ENCODE results near the gene ASCC3. TPM values are rescaled to one million over a fixed set of nuclear protein-coding genes. Genes with fewer than 3 reads are reported as not detected.

The ASCC3 gene
- polyA plus RNA-seq, 1 donor from 2014 or later: 30.3 TPM

GRCh38 chr6:100700009-100700408, 181.1 kb downstream of the ASCC3 start:
- H3K36me3 Mint-ChIP-seq: peaks cover 30% of the 10 kb centered on the region
- H3K9me3 Mint-ChIP-seq: peaks cover 10 to 22% (median 12%) of the 10 kb centered on the region in 3 donors
- H3K4me1 Mint-ChIP-seq: peaks cover 0 to 1% (median 0%) of the 10 kb centered on the region in 3 donors
- H3K4me3 Mint-ChIP-seq: no peak overlapping the region
- H3K27ac Mint-ChIP-seq: peak overlapping the region in 1 of 3 donors; percentile 14
- H3K27me3 Mint-ChIP-seq: no peaks in the 10 kb centered on the region

GRCh38 chr6:100695445-100695844, 185.7 kb downstream of the ASCC3 start:
- H3K4me1 Mint-ChIP-seq: no peaks in the 10 kb centered on the region
- H3K4me3 Mint-ChIP-seq: no peak overlapping the region
- no peaks in the 10 kb centered on the region for H3K27me3 Mint-ChIP-seq
- H3K27ac Mint-ChIP-seq: no peak overlapping the region
- peaks cover 16% of the 10 kb centered on the region for H3K36me3 Mint-ChIP-seq
- peaks cover 6 to 7% (median 7%) of the 10 kb centered on the region in 3 donors for H3K9me3 Mint-ChIP-seq

DNA sequence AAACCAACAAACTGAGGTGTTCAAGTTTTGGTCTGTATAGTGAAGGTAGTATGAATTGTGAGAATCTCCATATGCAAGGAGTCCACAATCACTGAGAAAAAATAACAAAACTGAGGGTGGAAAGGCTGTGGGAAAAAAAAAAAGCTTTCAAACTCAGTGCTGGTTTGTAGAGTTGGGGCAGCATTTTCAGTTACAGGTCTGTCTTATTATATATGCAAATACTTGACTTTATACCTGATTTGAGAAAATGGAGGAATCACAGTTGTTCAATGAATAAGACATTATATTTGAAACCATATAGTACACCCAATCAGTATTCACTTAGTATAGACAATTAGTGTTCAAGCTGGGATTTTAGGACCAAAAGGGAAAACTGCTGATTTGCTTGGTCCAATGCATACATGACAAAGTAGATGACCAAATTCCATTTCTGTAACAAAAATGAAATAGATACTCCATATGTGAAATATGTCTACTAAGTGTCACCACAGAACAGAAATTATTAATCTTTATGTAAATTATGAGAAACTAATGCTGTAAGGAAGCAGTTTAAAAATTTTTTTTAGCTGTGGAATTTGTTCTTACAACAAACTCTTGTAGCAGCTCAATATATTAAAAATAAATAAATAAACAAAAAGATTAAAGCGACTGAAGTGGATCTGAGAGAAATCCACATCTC, 187.7 kb downstream of the ASCC3 start:
- H3K27ac Mint-ChIP-seq: no peak overlapping the region
- peaks cover 8% of the 10 kb centered on the region for H3K36me3 Mint-ChIP-seq
- no peaks in the 10 kb centered on the region for H3K27me3 Mint-ChIP-seq
- H3K9me3 Mint-ChIP-seq: no peaks in the 10 kb centered on the region
- no peaks in the 10 kb centered on the region for H3K4me1 Mint-ChIP-seq
- H3K4me3 Mint-ChIP-seq: no peak overlapping the region

- no peaks in the 10 kb centered on the region for H3K9me3 Mint-ChIP-seq
- H3K27me3 Mint-ChIP-seq: no peaks in the 10 kb centered on the region
- no peak overlapping the region for H3K27ac Mint-ChIP-seq
- H3K4me1 Mint-ChIP-seq: no peaks in the 10 kb centered on the region
- no peak overlapping the region for H3K4me3 Mint-ChIP-seq
- H3K36me3 Mint-ChIP-seq: peaks cover 9% of the 10 kb centered on the region
These were observed 189.2 kb downstream of the ASCC3 start for GRCh38 chr6:100691972-100692371.

DNA sequence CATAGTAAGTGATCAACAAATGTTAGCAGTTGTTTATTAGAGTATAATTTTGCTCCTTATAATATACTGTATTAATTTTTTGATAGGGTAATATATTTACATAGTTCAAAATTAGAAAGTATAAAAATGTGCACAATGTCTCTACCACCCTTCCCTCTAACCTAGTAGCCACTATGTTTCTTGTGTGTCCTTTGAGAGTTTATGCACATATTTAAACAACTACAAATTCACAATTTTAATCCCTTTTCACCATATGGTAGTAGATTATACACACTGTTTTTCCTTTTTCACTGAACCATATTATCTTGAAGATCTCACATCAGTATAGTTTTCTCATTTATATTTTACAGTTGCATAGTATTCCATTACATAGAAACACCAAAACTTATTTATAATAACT, 194.9 kb downstream of the ASCC3 start:
- Mint-ChIP-seq H3K4me1 (no peaks in the 10 kb centered on the region), H3K27ac (no peak overlapping the region)

GRCh38 chr6:100685747-100686146, 195.4 kb downstream of the ASCC3 start:
- Mint-ChIP-seq H3K4me3 (no peak overlapping the region), H3K27me3 (no peaks in the 10 kb centered on the region), H3K27ac (no peak overlapping the region), H3K9me3 (no peaks in the 10 kb centered on the region), H3K4me1 (no peaks in the 10 kb centered on the region), H3K36me3 (peaks cover 10% of the 10 kb centered on the region)

More for the DNA sequence above, 194.9 kb downstream of the ASCC3 start:
- Mint-ChIP-seq H3K36me3 (peaks cover 10% of the 10 kb centered on the region), H3K4me3 (no peak overlapping the region), H3K27me3 (no peaks in the 10 kb centered on the region), H3K9me3 (no peaks in the 10 kb centered on the region)

DNA sequence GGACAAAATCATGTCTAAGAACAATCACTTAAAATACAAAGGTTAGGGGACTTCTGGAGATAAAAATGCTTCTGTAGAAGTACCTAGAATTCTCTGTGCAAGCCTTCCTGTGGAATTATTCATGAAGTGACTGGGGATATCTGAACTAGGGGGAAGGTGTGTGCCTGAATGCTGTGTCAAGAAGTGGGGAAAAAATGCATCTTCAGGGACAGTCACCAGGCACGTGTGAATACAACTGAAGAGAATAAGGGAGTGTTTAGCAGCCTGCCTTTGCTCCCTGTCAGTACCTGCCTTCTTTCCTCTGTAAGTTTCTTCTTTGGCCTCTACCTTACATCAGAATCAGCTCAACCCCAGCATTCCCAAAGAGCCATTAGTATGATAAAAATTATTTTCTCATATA, 201.0 kb downstream of the ASCC3 start:
- Mint-ChIP-seq H3K4me3 (no peak overlapping the region), H3K27me3 (no peaks in the 10 kb centered on the region), H3K9me3 (no peaks in the 10 kb centered on the region), H3K4me1 (no peaks in the 10 kb centered on the region), H3K27ac (no peak overlapping the region), H3K36me3 (peaks cover 5% of the 10 kb centered on the region)

- no peaks in the 10 kb centered on the region for H3K27me3 Mint-ChIP-seq
- H3K27ac Mint-ChIP-seq: no peak overlapping the region
- no peaks in the 10 kb centered on the region for H3K4me1 Mint-ChIP-seq
- H3K4me3 Mint-ChIP-seq: no peak overlapping the region
- no peaks in the 10 kb centered on the region for H3K9me3 Mint-ChIP-seq
- H3K36me3 Mint-ChIP-seq: peaks cover 5% of the 10 kb centered on the region
These were observed 203.1 kb downstream of the ASCC3 start for GRCh38 chr6:100678027-100678426.

DNA sequence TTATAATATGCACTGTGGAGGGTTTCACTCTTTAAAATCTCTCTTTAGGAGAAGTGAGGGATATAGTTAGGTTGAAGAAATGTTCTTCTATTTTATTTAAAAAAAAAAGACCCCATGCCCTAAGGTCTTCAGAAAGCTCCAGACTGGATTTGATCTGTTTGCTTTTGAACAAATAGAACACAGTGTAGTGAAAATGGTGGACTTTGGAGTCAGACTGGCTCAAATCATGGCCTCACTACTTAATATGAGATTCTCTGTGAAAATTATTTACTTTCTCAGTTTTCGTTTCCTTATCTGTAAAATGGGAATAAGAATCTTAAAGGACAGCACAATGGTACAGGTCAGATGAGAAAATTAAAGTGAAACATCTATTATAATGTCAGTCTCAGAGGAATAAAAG, 203.9 kb downstream of the ASCC3 start:
- peaks cover 2% of the 10 kb centered on the region for H3K36me3 Mint-ChIP-seq
- peaks cover 0 to under 1% (median 0%) of the 10 kb centered on the region in 3 donors for H3K4me1 Mint-ChIP-seq
- H3K9me3 Mint-ChIP-seq: no peaks in the 10 kb centered on the region
- no peak overlapping the region for H3K4me3 Mint-ChIP-seq
- H3K27ac Mint-ChIP-seq: no peak overlapping the region
- no peaks in the 10 kb centered on the region for H3K27me3 Mint-ChIP-seq

DNA sequence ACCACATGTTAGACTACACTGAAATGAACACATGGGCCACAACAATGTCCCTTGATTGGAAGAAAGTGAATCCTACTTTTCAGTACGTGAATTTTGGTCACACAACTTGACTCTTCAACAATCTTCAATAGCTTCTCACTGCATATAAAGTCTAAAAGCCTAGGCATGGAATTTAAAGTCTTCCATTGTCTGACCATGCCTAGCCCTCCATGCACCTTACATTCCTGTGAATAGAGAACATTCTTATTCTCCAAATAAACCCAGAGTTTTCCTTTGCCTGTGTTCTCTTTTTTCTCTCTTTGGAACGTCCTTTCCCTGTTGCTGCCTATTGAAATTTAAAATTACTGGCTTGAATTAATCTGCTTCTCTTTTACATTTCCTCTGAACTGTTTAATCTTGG, 207.5 kb downstream of the ASCC3 start:
- H3K9me3 Mint-ChIP-seq: peaks cover 0 to 4% (median 2%) of the 10 kb centered on the region in 3 donors
- H3K27ac Mint-ChIP-seq: no peak overlapping the region
- H3K36me3 Mint-ChIP-seq: peaks cover 6% of the 10 kb centered on the region
- H3K27me3 Mint-ChIP-seq: no peaks in the 10 kb centered on the region
- peaks cover 0 to 2% (median 0%) of the 10 kb centered on the region in 3 donors for H3K4me1 Mint-ChIP-seq
- no peak overlapping the region for H3K4me3 Mint-ChIP-seq

- peaks cover 10% of the 10 kb centered on the region for H3K36me3 Mint-ChIP-seq
- peaks cover 0 to 10% (median 2%) of the 10 kb centered on the region in 3 donors for H3K4me1 Mint-ChIP-seq
- no peak overlapping the region for H3K4me3 Mint-ChIP-seq
- H3K27me3 Mint-ChIP-seq: no peaks in the 10 kb centered on the region
- no peak overlapping the region for H3K27ac Mint-ChIP-seq
- peaks cover 0 to 4% (median 2%) of the 10 kb centered on the region in 3 donors for H3K9me3 Mint-ChIP-seq
These were observed 209.4 kb downstream of the ASCC3 start for GRCh38 chr6:100671740-100672139.

DNA sequence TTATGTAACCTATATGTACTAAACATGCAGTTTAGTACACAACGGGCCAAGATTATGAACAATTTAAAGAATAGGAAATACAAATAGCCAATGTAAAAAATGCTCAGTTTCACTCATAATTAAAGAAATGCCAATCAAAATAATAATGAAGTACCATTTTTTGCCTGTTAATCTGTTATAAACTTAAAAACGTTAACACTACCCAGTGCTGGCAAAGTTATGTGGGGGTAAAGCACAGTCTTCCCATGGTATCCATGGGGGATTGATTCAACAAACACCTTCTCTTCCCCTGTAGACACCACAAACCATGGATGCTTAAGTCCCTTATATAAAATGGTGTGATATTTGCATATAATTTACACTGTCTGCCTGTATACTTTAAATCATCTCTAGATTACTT, 211.1 kb downstream of the ASCC3 start:
- Mint-ChIP-seq H3K27me3 (no peaks in the 10 kb centered on the region), H3K4me3 (no peak overlapping the region), H3K27ac (no peak overlapping the region), H3K4me1 (peaks cover 3 to 13% (median 5%) of the 10 kb centered on the region in 3 donors), H3K36me3 (peaks cover 9% of the 10 kb centered on the region), H3K9me3 (peaks cover 0 to 4% (median 2%) of the 10 kb centered on the region in 3 donors)

GRCh38 chr6:100665041-100665380, 216.1 kb downstream of the ASCC3 start:
- Mint-ChIP-seq H3K4me1 (peaks cover 4 to 24% (median 12%) of the 10 kb centered on the region in 3 donors), H3K36me3 (peaks cover 7% of the 10 kb centered on the region), H3K27ac (peak overlapping the region in 2 of 3 donors; percentile 27 to 80), H3K4me3 (no peak overlapping the region), H3K9me3 (no peaks in the 10 kb centered on the region), H3K27me3 (no peaks in the 10 kb centered on the region)

DNA sequence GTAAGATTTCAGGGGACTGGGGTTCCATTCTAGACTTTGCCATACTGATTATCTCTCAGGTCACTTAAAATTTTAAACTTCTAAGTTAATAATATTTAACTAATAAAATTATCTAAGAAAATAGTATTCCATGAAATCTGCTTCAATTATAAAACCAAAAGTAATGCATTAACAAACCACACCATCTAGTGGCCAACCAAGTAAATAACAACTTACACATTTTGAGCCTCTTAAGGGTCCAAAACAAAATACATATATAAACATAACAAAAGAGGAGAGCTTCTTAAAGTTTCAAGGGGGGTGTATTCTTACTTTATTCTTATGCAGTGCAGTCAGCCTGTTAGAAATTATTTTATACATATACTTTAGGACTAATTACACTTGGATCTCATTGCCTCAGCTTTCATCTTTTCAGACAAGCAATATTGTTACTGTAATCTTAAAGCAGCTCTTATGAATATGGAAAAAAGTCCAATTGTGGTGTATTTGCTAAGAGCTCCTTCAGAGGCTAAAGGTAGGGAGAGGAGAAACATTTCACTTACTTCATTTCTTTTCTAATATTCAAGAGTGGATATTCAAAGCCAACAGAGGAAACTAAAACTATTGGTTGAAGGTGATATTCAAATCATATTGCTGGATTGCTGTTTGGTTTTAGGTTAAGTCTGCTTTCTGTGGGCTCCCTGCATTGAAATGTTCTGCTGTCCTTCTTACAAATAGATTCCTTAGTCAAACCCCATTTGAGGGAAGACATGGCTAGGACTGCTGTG, 216.7 kb downstream of the ASCC3 start:
- Mint-ChIP-seq H3K4me1 (peaks cover 4 to 24% (median 12%) of the 10 kb centered on the region in 3 donors), H3K4me3 (no peak overlapping the region), H3K9me3 (no peaks in the 10 kb centered on the region), H3K36me3 (peaks cover 7% of the 10 kb centered on the region), H3K27ac (peak overlapping the region in 2 of 3 donors; percentile 27 to 80), H3K27me3 (no peaks in the 10 kb centered on the region)

DNA sequence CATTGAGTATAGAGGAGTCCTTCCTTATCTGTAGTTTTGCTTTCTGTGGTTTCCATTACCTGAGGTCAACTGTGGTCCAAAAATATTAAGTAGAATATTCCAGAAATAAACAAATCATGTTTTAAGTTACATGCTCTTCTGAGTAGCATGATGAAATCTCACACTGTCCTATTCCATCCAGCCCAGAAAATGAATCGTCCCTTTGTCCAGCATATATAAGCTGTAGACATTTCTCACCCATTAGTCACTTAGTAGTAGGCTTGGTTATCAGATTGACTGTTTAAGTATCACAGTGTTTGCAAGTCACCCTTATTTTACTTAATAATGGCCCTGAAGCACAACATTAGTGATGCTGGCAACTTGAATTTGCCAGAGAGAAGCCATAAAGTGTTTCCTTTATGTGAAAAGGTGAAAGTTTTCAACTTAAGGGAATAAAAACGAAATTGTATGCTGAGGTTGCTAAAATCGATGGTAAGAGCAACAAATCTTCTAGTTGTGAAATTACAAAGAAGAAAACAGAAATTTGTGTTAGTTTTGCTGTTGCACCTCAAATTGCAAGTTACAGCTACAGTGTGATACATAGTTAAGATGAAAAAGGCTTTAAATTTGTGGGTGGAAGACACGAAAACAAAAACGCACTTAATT, 217.8 kb downstream of the ASCC3 start:
- Mint-ChIP-seq H3K4me1 (peaks cover 4 to 24% (median 12%) of the 10 kb centered on the region in 3 donors), H3K36me3 (peaks cover 7% of the 10 kb centered on the region), H3K4me3 (no peak overlapping the region), H3K9me3 (no peaks in the 10 kb centered on the region), H3K27me3 (no peaks in the 10 kb centered on the region), H3K27ac (no peak overlapping the region)
